GM12878 (cell line): ENCODE results near the gene CD200R1.

Experiments used
- CTCF ChIP-seq, 3 experiments: IDR thresholded peaks in 2 of 3; conservative IDR thresholded peaks in 1 of 3; 2 replicates each; pipeline ENCODE4 v1.5.1; 2011; ENCODE audit warnings: low read depth in 3 of 3, low read length in 3 of 3, mild to moderate bottlenecking in 3 of 3, control low read depth in 2 of 3, moderate library complexity in 2 of 3, inconsistent platforms in 1 of 3, mixed read lengths in 1 of 3; ENCODE audit not compliant: control insufficient read depth in 2 of 3, insufficient read depth in 1 of 3; ENCODE audit errors: extremely low read depth in 1 of 3
- JUNB ChIP-seq: IDR thresholded peaks from 2 replicates; pipeline ENCODE4 v1.6.1; 2016; ENCODE audit warnings: antibody characterized with exemption, mild to moderate bottlenecking
- MAX ChIP-seq: IDR thresholded peaks from 2 replicates; pipeline ENCODE4 v1.6.1; 2012; ENCODE audit warnings: low read depth, low read length, improper control_type of control experiment
- MTA2 ChIP-seq: fragments of 450-650 bp; IDR thresholded peaks from 2 replicates; pipeline ENCODE4 v1.6.1; 2016; ENCODE audit warnings: low read depth, mild to moderate bottlenecking, moderate library complexity
- RAD21 ChIP-seq: IDR thresholded peaks from 2 replicates; pipeline ENCODE4 v1.6.1; 2011; ENCODE audit warnings: mild to moderate bottlenecking, low read depth, low read length, moderate library complexity; ENCODE audit not compliant: insufficient read depth
- RBBP5 ChIP-seq: fragments of 200-600 bp; sonication (generic); conservative IDR thresholded peaks from 2 replicates; pipeline ENCODE4 v1.6.1; 2016
- TAF1 ChIP-seq: IDR thresholded peaks from 2 replicates; pipeline ENCODE4 v1.6.1; 2011; ENCODE audit warnings: mild to moderate bottlenecking, low read depth, low read length, borderline replicate concordance
- USF1 ChIP-seq: IDR thresholded peaks from 2 replicates; pipeline ENCODE4 v1.6.1; 2011; ENCODE audit warnings: borderline replicate concordance, low read depth, mild to moderate bottlenecking, moderate library complexity, mixed read lengths, low read length; ENCODE audit not compliant: insufficient read depth; ENCODE audit errors: extremely low read length

- TF ChIP-seq USF1 (no peak), MAX (no peak), RAD21 (no peak), TAF1 (no peak), CTCF (IDR thresholded peaks at IDR 0.05 in 2 of 3, conservative IDR thresholded peaks at IDR 0.05 in 1 of 3; ENCODE audit: control insufficient read depth in 2 of 3, extremely low read depth in 1 of 3, insufficient read depth in 1 of 3, low read depth in 3 of 3, low read length in 3 of 3) (no peak), JUNB (no peak), MTA2 (no peak), RBBP5 (no peak)
Measured at GRCh38 chr3:113000691-113001090, 25.8 kb upstream of the CD200R1 start.
